ENCODE data around the gene KAT8. TPM values are rescaled to one million over a fixed set of nuclear protein-coding genes. Genes with fewer than 3 reads are reported as not detected.

Gene KAT8
- total and polyA plus RNA-seq, 9 of the 15 experiments (the other 6 are each of a cell fraction or from before 2014, with no cell fraction given), result 10.0 to 98.5 (median 76.4) TPM

DNA sequence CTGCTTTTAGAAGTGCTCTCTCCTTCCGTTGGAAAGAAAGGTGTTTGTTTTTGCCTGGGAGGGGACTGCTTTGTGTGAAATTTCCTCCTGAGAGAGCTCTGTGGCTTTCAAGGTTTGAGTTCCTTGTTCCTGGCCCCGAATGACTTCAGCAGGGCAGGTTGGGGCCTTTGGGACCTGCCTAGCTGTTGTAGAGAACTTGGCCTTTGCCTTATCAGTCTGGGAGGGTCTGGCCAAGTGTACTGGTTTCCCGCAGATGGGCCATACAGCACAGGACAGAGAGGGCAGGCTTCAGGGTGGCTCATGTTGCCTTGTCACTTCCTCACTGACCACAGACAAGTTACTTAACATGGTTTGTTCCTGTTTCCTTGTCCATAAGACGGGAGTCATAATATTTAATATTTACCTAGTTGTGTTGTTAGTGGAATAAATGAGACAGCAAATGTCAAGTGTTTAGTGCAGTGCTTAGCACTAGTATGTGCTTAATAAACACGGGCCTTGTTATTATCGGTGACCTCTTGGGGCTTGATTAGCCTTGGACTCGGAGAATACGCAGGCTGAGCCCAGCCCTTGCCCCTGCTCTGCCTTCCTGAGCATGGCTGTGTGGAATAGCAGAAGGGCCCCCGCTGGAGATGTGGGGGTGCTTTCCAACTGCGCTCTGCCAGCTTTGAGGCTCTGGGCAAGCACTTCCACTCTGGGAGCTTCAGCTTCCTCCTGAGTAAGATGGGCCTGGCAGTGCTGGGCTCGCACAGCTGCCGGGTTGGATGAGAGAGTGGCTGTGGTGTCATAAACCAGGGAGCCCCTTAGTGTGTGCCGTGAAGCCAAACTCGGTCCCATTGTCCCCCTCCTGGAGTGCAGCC is 11.5 kb downstream of the KAT8 start (continued):
- peak; percentile 19; the same call in 1 of the 2 replicates for TF ChIP-seq KLF6 (CRISPR knock-in tag; IDR thresholded peaks at IDR 0.05; ENCODE audit: borderline replicate concordance)
- TF ChIP-seq SMAD4 (CRISPR knock-in tag; conservative IDR thresholded peaks at IDR 0.05), result peak; percentile 80
- TF ChIP-seq MAFK (IDR thresholded peaks at IDR 0.05; ENCODE audit: low read length), result peak; percentile 16; the same call in 1 of the 2 replicates
- TF ChIP-seq TRIM24 (IDR thresholded peaks at IDR 0.05), result 0 out of 4 replicates have a peak, but pooled peaks of 1 of the 2 experiments have one; percentile 15
- no peak for TF ChIP-seq MCM5 (IDR thresholded peaks at IDR 0.05; ENCODE audit: low read depth)
- TF ChIP-seq, protein P1, sequence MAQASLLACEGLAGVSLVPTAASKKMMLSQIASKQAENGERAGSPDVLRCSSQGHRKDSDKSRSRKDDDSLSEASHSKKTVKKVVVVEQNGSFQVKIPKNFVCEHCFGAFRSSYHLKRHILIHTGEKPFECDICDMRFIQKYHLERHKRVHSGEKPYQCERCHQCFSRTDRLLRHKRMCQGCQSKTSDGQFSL (CRISPR knock-in tag; IDR thresholded peaks at IDR 0.05), result peak; percentile 54; the same call in 1 of the 2 replicates
- TF ChIP-seq, protein P1 (tag; IDR thresholded peaks at IDR 0.05), result no peak
- TF ChIP-seq CREM (IDR thresholded peaks at IDR 0.05; ENCODE audit: low read depth), result peak; percentile 72
- TF ChIP-seq NRF1 (conservative IDR thresholded peaks at IDR 0.05 in 1 of 2, IDR thresholded peaks at IDR 0.05 in 1 of 2), result peak; percentile 9 to 23; a peak in 1 of 4 replicates
- no peak for TF ChIP-seq BRD4 (IDR thresholded peaks at IDR 0.05)
- TF ChIP-seq, protein P2, sequence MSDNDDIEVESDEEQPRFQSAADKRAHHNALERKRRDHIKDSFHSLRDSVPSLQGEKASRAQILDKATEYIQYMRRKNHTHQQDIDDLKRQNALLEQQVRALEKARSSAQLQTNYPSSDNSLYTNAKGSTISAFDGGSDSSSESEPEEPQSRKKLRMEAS (CRISPR knock-in tag; IDR thresholded peaks at IDR 0.05), result peak; percentile 87
- no peak for TF ChIP-seq ID3 (CRISPR knock-in tag; IDR thresholded peaks at IDR 0.05)
- TF ChIP-seq ID3 (tag; IDR thresholded peaks at IDR 0.05), result peak; percentile 88; the same call in 1 of the 2 replicates
- TF ChIP-seq MGA (IDR thresholded peaks at IDR 0.05), result no peak
- 0 out of 4 replicates have a peak, but pooled peaks of 1 of the 2 experiments have one; percentile 38 for TF ChIP-seq HDAC1 (IDR thresholded peaks at IDR 0.05)
